Naive B cell (primary cell): Measurements from ENCODE around the gene GLE1. TPM values are rescaled to one million over a fixed set of nuclear protein-coding genes. Genes with fewer than 3 reads are reported as not detected.

Experiments
- ATAC-seq, 2 donors: fragments of 150-1000 bp; cut with Tn5 transposase; 2 replicates each; pipeline ENCODE4 v1.10.0; 2021; ENCODE audit warnings: low read depth in 2 of 2, mild to moderate bottlenecking in 2 of 2, moderate library complexity in 2 of 2
- DNase-seq: peaks from one replicate; pipeline ENCODE4 v3.0.0; 2022
- H3K27ac Mint-ChIP-seq, 6 donors: one replicate each; pipeline ENCODE4 v1.8.0; 2020 to 2022; ENCODE audit warnings: mild to moderate bottlenecking in 6 of 6, mixed read lengths in 6 of 6, moderate library complexity in 5 of 6, inconsistent platforms in 2 of 6
- H3K27me3 Mint-ChIP-seq, 3 donors: one replicate each; pipeline ENCODE4 v1.8.0; 2021 to 2022; ENCODE audit warnings: mixed read lengths in 3 of 3, mild to moderate bottlenecking in 1 of 3
- H3K36me3 Mint-ChIP-seq, 2 donors: one replicate each; pipeline ENCODE4 v1.8.0; 2020 to 2022; ENCODE audit warnings: mixed read lengths in 2 of 2, inconsistent platforms in 1 of 2, mild to moderate bottlenecking in 1 of 2
- H3K4me1 Mint-ChIP-seq, 3 donors: one replicate each; pipeline ENCODE4 v1.8.0; 2020 to 2022; ENCODE audit warnings: mixed read lengths in 3 of 3, inconsistent platforms in 1 of 3, mild to moderate bottlenecking in 1 of 3, moderate library complexity in 1 of 3
- H3K4me3 Mint-ChIP-seq, 8 donors: one replicate each; pipeline ENCODE4 v1.8.0; 2020 to 2022; ENCODE audit warnings: mild to moderate bottlenecking in 8 of 8, mixed read lengths in 8 of 8, moderate library complexity in 8 of 8, inconsistent platforms in 2 of 8
- H3K9me3 Mint-ChIP-seq, 7 donors: one replicate each; pipeline ENCODE4 v1.8.0; 2020 to 2022; ENCODE audit warnings: mixed read lengths in 7 of 7, mild to moderate bottlenecking in 5 of 7, inconsistent platforms in 2 of 7, moderate library complexity in 1 of 7
- polyA plus RNA-seq, 6 donors: library from polyadenylated mRNA; unstranded; fragments of 300-500 nt; fragmentation: Illumina TruSeq; gene quantifications; one replicate each; pipeline ENCODE4 v1.2.3, GENCODE V29; 2021; ENCODE audit warnings: low read depth in 6 of 6

The GLE1 gene
- polyA plus RNA-seq, 6 donors from 2014 or later, result 18.8 to 34.3 (median 28.5) TPM

GRCh38 chr9:128550226-128550625 lies 45.7 kb downstream of the GLE1 start:
- no peaks in the 10 kb centered on the region for H3K9me3 Mint-ChIP-seq
- peaks cover 0 to 8% (median 8%) of the 10 kb centered on the region in 3 donors for H3K4me1 Mint-ChIP-seq
- DNase-seq, result no peak
- H3K27ac Mint-ChIP-seq, result peak overlapping the region in 5 of 6 donors; percentile 28 to 97 (median 73)
- ATAC-seq, result no peak
- H3K4me3 Mint-ChIP-seq, result peak overlapping the region in 3 of 8 donors; percentile 6 to 77 (median 21)
- no peaks in the 10 kb centered on the region for H3K36me3 Mint-ChIP-seq
- no peaks in the 10 kb centered on the region for H3K27me3 Mint-ChIP-seq

- Mint-ChIP-seq H3K4me1 (peaks cover 0 to 9% (median 8%) of the 10 kb centered on the region in 3 donors), H3K36me3 (no peaks in the 10 kb centered on the region), H3K4me3 (peak overlapping the region in 6 of 8 donors; percentile 89 to 97 (median 96)), H3K27me3 (no peaks in the 10 kb centered on the region), H3K9me3 (no peaks in the 10 kb centered on the region), H3K27ac (peak overlapping the region in 5 of 6 donors; percentile 96 to 98 (median 97))
- no peak for DNase-seq
- no peak for ATAC-seq
Measured at GRCh38 chr9:128550770-128551656, 46.5 kb downstream of the GLE1 start.

GRCh38 chr9:128551657-128552152 lies 47.2 kb downstream of the GLE1 start:
- H3K36me3 Mint-ChIP-seq, result no peaks in the 10 kb centered on the region
- peaks cover 0 to 14% (median 8%) of the 10 kb centered on the region in 3 donors for H3K4me1 Mint-ChIP-seq
- ATAC-seq, result no peak
- no peaks in the 10 kb centered on the region for H3K9me3 Mint-ChIP-seq
- H3K4me3 Mint-ChIP-seq, result peak overlapping the region in 6 of 8 donors; percentile 89 to 97 (median 96)
- H3K27ac Mint-ChIP-seq, result peak overlapping the region in 5 of 6 donors; percentile 96 to 98 (median 97)
- no peaks in the 10 kb centered on the region for H3K27me3 Mint-ChIP-seq
- no peak for DNase-seq

- H3K27me3 Mint-ChIP-seq, result no peaks in the 10 kb centered on the region
- H3K36me3 Mint-ChIP-seq, result no peaks in the 10 kb centered on the region
- ATAC-seq, result peak; percentile 87
- H3K4me3 Mint-ChIP-seq, result peak within 1 kb of the TSS in 6 of 8 donors; percentile 89 to 97 (median 96)
- H3K27ac Mint-ChIP-seq, result peak within 1 kb of the TSS in 5 of 6 donors; percentile 96 to 98 (median 97)
- H3K4me1 Mint-ChIP-seq, result peaks cover 0 to 19% (median 11%) of the 10 kb centered on the region in 3 donors
- peak; percentile 97 for DNase-seq
- H3K9me3 Mint-ChIP-seq, result no peaks in the 10 kb centered on the region
Measured at GRCh38 chr9:128552153-128552743, 47.7 kb downstream of the GLE1 start, which contains the start of gene SPTAN1. TSS of gene SPTAN1 (plus strand) at chr9:128552587. CDS start at chr9:128566741, 14,154 bp downstream.

GRCh38 chr9:128552744-128553440 lies 48.4 kb downstream of the GLE1 start:
- Mint-ChIP-seq H3K9me3 (no peaks in the 10 kb centered on the region), H3K27ac (no peak overlapping the region), H3K27me3 (no peaks in the 10 kb centered on the region), H3K36me3 (no peaks in the 10 kb centered on the region), H3K4me1 (peaks cover 0 to 23% (median 15%) of the 10 kb centered on the region in 3 donors), H3K4me3 (peak overlapping the region in 1 of 8 donors; percentile 91)
- DNase-seq (no peak), ATAC-seq (peak; percentile 29 to 32)

- Mint-ChIP-seq H3K4me1 (peaks cover 6 to 31% (median 23%) of the 10 kb centered on the region in 3 donors), H3K36me3 (no peaks in the 10 kb centered on the region), H3K4me3 (no peak overlapping the region), H3K27me3 (no peaks in the 10 kb centered on the region), H3K9me3 (no peaks in the 10 kb centered on the region), H3K27ac (no peak overlapping the region)
- no peak for ATAC-seq
- no peak for DNase-seq
Measured at GRCh38 chr9:128553728-128554127, 49.2 kb downstream of the GLE1 start.

- Mint-ChIP-seq H3K36me3 (no peaks in the 10 kb centered on the region), H3K4me1 (peaks cover 11 to 37% (median 29%) of the 10 kb centered on the region in 3 donors), H3K27me3 (no peaks in the 10 kb centered on the region), H3K9me3 (no peaks in the 10 kb centered on the region), H3K27ac (no peak overlapping the region), H3K4me3 (no peak overlapping the region)
- ATAC-seq (no peak), DNase-seq (no peak)
Measured at GRCh38 chr9:128554155-128554862, 49.8 kb downstream of the GLE1 start.

GRCh38 chr9:128555180-128555721 lies 50.7 kb downstream of the GLE1 start:
- Mint-ChIP-seq H3K27me3 (no peaks in the 10 kb centered on the region), H3K4me3 (no peak overlapping the region), H3K27ac (no peak overlapping the region), H3K4me1 (peaks cover 11 to 42% (median 29%) of the 10 kb centered on the region in 3 donors), H3K36me3 (no peaks in the 10 kb centered on the region), H3K9me3 (no peaks in the 10 kb centered on the region)
- ATAC-seq (no peak), DNase-seq (no peak)

GRCh38 chr9:128556276-128556675 lies 51.8 kb downstream of the GLE1 start:
- no peaks in the 10 kb centered on the region for H3K27me3 Mint-ChIP-seq
- DNase-seq, result no peak
- H3K4me1 Mint-ChIP-seq, result peaks cover 11 to 41% (median 29%) of the 10 kb centered on the region in 3 donors
- H3K4me3 Mint-ChIP-seq, result no peak overlapping the region
- H3K36me3 Mint-ChIP-seq, result no peaks in the 10 kb centered on the region
- no peak overlapping the region for H3K27ac Mint-ChIP-seq
- H3K9me3 Mint-ChIP-seq, result no peaks in the 10 kb centered on the region
- ATAC-seq, result no peak

GRCh38 chr9:128556926-128557634 lies 52.6 kb downstream of the GLE1 start:
- H3K4me3 Mint-ChIP-seq, result peak overlapping the region in 1 of 8 donors; percentile 53
- H3K27me3 Mint-ChIP-seq, result no peaks in the 10 kb centered on the region
- no peak for ATAC-seq

GRCh38 chr9:128558431-128559310 lies 54.2 kb downstream of the GLE1 start:
- no peaks in the 10 kb centered on the region for H3K27me3 Mint-ChIP-seq
- DNase-seq (peak; percentile 34), ATAC-seq (peak; percentile 75 to 76)
- H3K27ac Mint-ChIP-seq, result peak overlapping the region in 5 of 6 donors; percentile 52 to 94 (median 80)
- no peaks in the 10 kb centered on the region for H3K9me3 Mint-ChIP-seq
- peak overlapping the region in 3 of 8 donors; percentile 39 to 82 (median 62) for H3K4me3 Mint-ChIP-seq
- no peaks in the 10 kb centered on the region for H3K36me3 Mint-ChIP-seq
- peaks cover 18 to 37% (median 21%) of the 10 kb centered on the region in 3 donors for H3K4me1 Mint-ChIP-seq

More at GRCh38 chr9:128556926-128557634, 52.6 kb downstream of the GLE1 start:
- no peaks in the 10 kb centered on the region for H3K9me3 Mint-ChIP-seq
- no peaks in the 10 kb centered on the region for H3K36me3 Mint-ChIP-seq
- H3K4me1 Mint-ChIP-seq, result peaks cover 15 to 37% (median 22%) of the 10 kb centered on the region in 3 donors
- H3K27ac Mint-ChIP-seq, result no peak overlapping the region
- no peak for DNase-seq
